Activated naive CD4-positive, alpha-beta T cell treated with anti-CD3 and anti-CD28 coated beads for 36 hours (primary cell): ENCODE data around the gene PPIL6. TPM values are rescaled to one million over a fixed set of nuclear protein-coding genes. Genes with fewer than 3 reads are reported as not detected.

Experiments
- CTCF ChIA-PET: fragments of 350-600 bp; sonication (Branson Sonifier 250); formaldehyde crosslinking; loops from one replicate; lab custom pipeline; 2021; ENCODE audit warnings: antibody characterized with exemption; lab: Charles Lee
- DNase-seq: peaks from one replicate; pipeline ENCODE4 v3.0.0-alpha.2; 2020
- H3K27ac Mint-ChIP-seq: one replicate; pipeline ENCODE4 v1.8.0; 2021; ENCODE audit warnings: mild to moderate bottlenecking, mixed read lengths
- H3K27me3 Mint-ChIP-seq: one replicate; pipeline ENCODE4 v1.8.0; 2021; ENCODE audit warnings: low read depth, mixed read lengths
- H3K36me3 Mint-ChIP-seq: one replicate; pipeline ENCODE4 v1.8.0; 2021; ENCODE audit warnings: low read depth, mixed read lengths
- H3K4me1 Mint-ChIP-seq: one replicate; pipeline ENCODE4 v1.8.0; 2021; ENCODE audit warnings: low read depth, mixed read lengths
- H3K4me3 Mint-ChIP-seq: one replicate; pipeline ENCODE4 v1.8.0; 2021; ENCODE audit warnings: mild to moderate bottlenecking, moderate library complexity, mixed read lengths
- H3K9me3 Mint-ChIP-seq: one replicate; pipeline ENCODE4 v1.8.0; 2021; ENCODE audit warnings: mixed read lengths
- intact Hi-C: fragments of 100-400 bp; cut with micrococcal nuclease; formaldehyde crosslinking; loops from one replicate; pipeline ENCODE4 v1.15.1; 2023
- total RNA-seq, 2 experiments: library from RNA; stranded (reverse); gene quantifications; one replicate each; pipeline ENCODE4 v1.2.3, GENCODE V29; 2021

PPIL6 gene
- total RNA-seq = under 1 TPM in 1 of 2 experiments, not detected in 1; 0.19 TPM

GRCh38 chr6:109440331-109441068 is at the start of gene PPIL6, which contains the start of gene SMPD2:
Gene PPIL6 (minus strand): TSS chr6:109440628. CDS start chr6:109440590, 38 bp downstream.
Gene SMPD2 (plus strand): TSS chr6:109440724. CDS start chr6:109441122, 398 bp downstream.
- intact Hi-C loops = loop anchor here (1.0 to 5.0 kb wide), 7 partner anchors 15 to 346 kb away; partner anchors contain the start of genes AK9, CD164, CEP57L1 and FIG4
- peak within 1 kb of the TSS; percentile 94 for H3K4me3 Mint-ChIP-seq
- H3K27ac Mint-ChIP-seq = peak within 1 kb of the TSS; percentile 87
- H3K36me3 Mint-ChIP-seq = peaks cover 8% of the 10 kb centered on the region
- H3K27me3 Mint-ChIP-seq = no peaks in the 10 kb centered on the region
- CTCF ChIA-PET = interaction anchor here (0.8 to 3.1 kb wide), 5 partner anchors 15 to 252 kb away, joined by 3 to 13 read pairs (median 6); partner anchors contain the start of genes CD164 and MICAL1
- peak; percentile 76 for DNase-seq
- H3K4me1 Mint-ChIP-seq = peaks cover 27% of the 10 kb centered on the region
- H3K9me3 Mint-ChIP-seq = no peaks in the 10 kb centered on the region

- CTCF ChIA-PET = no interaction called here
- intact Hi-C loops = no loop called here
- H3K36me3 Mint-ChIP-seq = no peaks in the 10 kb centered on the region
- no peaks in the 10 kb centered on the region for H3K27me3 Mint-ChIP-seq
- H3K4me3 Mint-ChIP-seq = no peak overlapping the region
- no peak overlapping the region for H3K27ac Mint-ChIP-seq
- no peaks in the 10 kb centered on the region for H3K9me3 Mint-ChIP-seq
- no peak for DNase-seq
- H3K4me1 Mint-ChIP-seq = peaks cover 24% of the 10 kb centered on the region
Measured at GRCh38 chr6:109488001-109488400, 47.6 kb upstream of the PPIL6 start.

- Mint-ChIP-seq H3K9me3 (no peaks in the 10 kb centered on the region), H3K27ac (no peak overlapping the region), H3K4me1 (peaks cover 24% of the 10 kb centered on the region), H3K27me3 (no peaks in the 10 kb centered on the region), H3K4me3 (no peak overlapping the region), H3K36me3 (peaks cover 9% of the 10 kb centered on the region)
- no peak for DNase-seq
- CTCF ChIA-PET = no interaction called here
- intact Hi-C loops = no loop called here
Measured at GRCh38 chr6:109486068-109486467, 45.6 kb upstream of the PPIL6 start.

- no peak overlapping the region for H3K4me3 Mint-ChIP-seq
- H3K27me3 Mint-ChIP-seq = no peaks in the 10 kb centered on the region
- H3K9me3 Mint-ChIP-seq = no peaks in the 10 kb centered on the region
- H3K4me1 Mint-ChIP-seq = peaks cover 24% of the 10 kb centered on the region
- intact Hi-C loops = no loop called here
- peaks cover 13% of the 10 kb centered on the region for H3K36me3 Mint-ChIP-seq
- no peak overlapping the region for H3K27ac Mint-ChIP-seq
- DNase-seq = no peak
- CTCF ChIA-PET = interaction anchor here (1.4 kb wide), 1 partner anchor 555 kb away, joined by 5 read pairs; no protein-coding TSS in a partner anchor
Measured at GRCh38 chr6:109485266-109485935, 45.0 kb upstream of the PPIL6 start.

GRCh38 chr6:109484122-109484521 is 43.7 kb upstream of the PPIL6 start:
- Mint-ChIP-seq H3K27ac (no peak overlapping the region), H3K4me1 (peaks cover 27% of the 10 kb centered on the region), H3K4me3 (peak overlapping the region; percentile 69), H3K36me3 (peaks cover 18% of the 10 kb centered on the region), H3K9me3 (no peaks in the 10 kb centered on the region), H3K27me3 (no peaks in the 10 kb centered on the region)
- CTCF ChIA-PET = no interaction called here
- intact Hi-C loops = loop anchor here (5.0 kb wide), 1 partner anchor 927 kb away; no protein-coding TSS in a partner anchor
- no peak for DNase-seq

GRCh38 chr6:109483735-109484057 is 43.3 kb upstream of the PPIL6 start:
- no peak for DNase-seq
- H3K4me1 Mint-ChIP-seq = peaks cover 31% of the 10 kb centered on the region
- intact Hi-C loops = loop anchor here (1.0 to 5.0 kb wide), 10 partner anchors 28 to 1391 kb away; partner anchors contain the start of genes AK9, AMD1, CD164 and CDC40
- no peaks in the 10 kb centered on the region for H3K9me3 Mint-ChIP-seq
- H3K36me3 Mint-ChIP-seq = peaks cover 22% of the 10 kb centered on the region
- CTCF ChIA-PET = no interaction called here
- H3K27ac Mint-ChIP-seq = no peak overlapping the region
- no peaks in the 10 kb centered on the region for H3K27me3 Mint-ChIP-seq
- peak overlapping the region; percentile 69 for H3K4me3 Mint-ChIP-seq

- Mint-ChIP-seq H3K36me3 (peaks cover 26% of the 10 kb centered on the region), H3K4me3 (peak within 1 kb of the TSS; percentile 85), H3K4me1 (peaks cover 37% of the 10 kb centered on the region), H3K9me3 (no peaks in the 10 kb centered on the region), H3K27ac (peak within 1 kb of the TSS; percentile 80), H3K27me3 (no peaks in the 10 kb centered on the region)
- peak; percentile 88 for DNase-seq
- intact Hi-C loops = loop anchor here (1.0 to 5.0 kb wide), 10 partner anchors 28 to 1392 kb away; partner anchors contain the start of genes AK9, AMD1, CD164 and CDC40
- CTCF ChIA-PET = interaction anchor here (1.0 to 1.3 kb wide), 3 partner anchors 29 to 41 kb away, joined by 3 read pairs; no protein-coding TSS in a partner anchor
Measured at GRCh38 chr6:109482905-109483734, 42.7 kb upstream of the PPIL6 start, which contains the start of gene ZBTB24. Gene ZBTB24 (minus strand): TSS chr6:109483219. CDS start chr6:109482026, 1,193 bp downstream.

GRCh38 chr6:109480993-109481480 is 40.6 kb upstream of the PPIL6 start:
- Mint-ChIP-seq H3K4me1 (peaks cover 56% of the 10 kb centered on the region), H3K9me3 (no peaks in the 10 kb centered on the region), H3K36me3 (peaks cover 35% of the 10 kb centered on the region), H3K4me3 (peak overlapping the region; percentile 85), H3K27ac (peak overlapping the region; percentile 43), H3K27me3 (no peaks in the 10 kb centered on the region)
- CTCF ChIA-PET = no interaction called here
- DNase-seq = no peak
- intact Hi-C loops = loop anchor here (5.0 kb wide), 1 partner anchor 924 kb away; no protein-coding TSS in a partner anchor

GRCh38 chr6:109478841-109479624 is 38.6 kb upstream of the PPIL6 start:
- peak; percentile 45 for DNase-seq
- intact Hi-C loops = no loop called here
- Mint-ChIP-seq H3K4me1 (peaks cover 66% of the 10 kb centered on the region), H3K36me3 (peaks cover 44% of the 10 kb centered on the region), H3K27ac (peak overlapping the region; percentile 84), H3K9me3 (no peaks in the 10 kb centered on the region), H3K4me3 (peak overlapping the region; percentile 72), H3K27me3 (no peaks in the 10 kb centered on the region)
- CTCF ChIA-PET = interaction anchor here (0.6 to 1.2 kb wide), 5 partner anchors 10 to 20 kb away, joined by 3 to 5 read pairs (median 3); no protein-coding TSS in a partner anchor

GRCh38 chr6:109478222-109478805 is 37.9 kb upstream of the PPIL6 start:
- CTCF ChIA-PET = interaction anchor here (0.6 to 1.1 kb wide), 4 partner anchors 9 to 18 kb away, joined by 3 to 5 read pairs (median 4); no protein-coding TSS in a partner anchor
- H3K27ac Mint-ChIP-seq = peak overlapping the region; percentile 84
- peaks cover 49% of the 10 kb centered on the region for H3K36me3 Mint-ChIP-seq
- H3K27me3 Mint-ChIP-seq = no peaks in the 10 kb centered on the region
- no peaks in the 10 kb centered on the region for H3K9me3 Mint-ChIP-seq
- intact Hi-C loops = no loop called here
- DNase-seq = no peak
- peaks cover 68% of the 10 kb centered on the region for H3K4me1 Mint-ChIP-seq
- peak overlapping the region; percentile 72 for H3K4me3 Mint-ChIP-seq
